Nephron progenitor cell (in vitro differentiated cells): Measurements from ENCODE around the gene UBE2E3.
A peak's percentile ranks its signal among the peaks of the same experiment; 100 is the strongest.

Experiments
- DNase-seq: peaks from one replicate; pipeline ENCODE4 v3.0.0; 2021
- H3K27ac Mint-ChIP-seq: 2 replicates; pipeline ENCODE4 v1.8.0; 2021; ENCODE audit warnings: mild to moderate bottlenecking, moderate library complexity, mixed read lengths
- H3K27me3 Mint-ChIP-seq: 2 replicates; pipeline ENCODE4 v1.8.0; 2021; ENCODE audit warnings: mild to moderate bottlenecking, low read depth, mixed read lengths; ENCODE audit not compliant: poor library complexity
- H3K36me3 Mint-ChIP-seq: 2 replicates; pipeline ENCODE4 v1.8.0; 2021; ENCODE audit warnings: low read depth, mixed read lengths
- H3K4me1 Mint-ChIP-seq: 2 replicates; pipeline ENCODE4 v1.8.0; 2021; ENCODE audit warnings: mixed read lengths
- H3K4me3 Mint-ChIP-seq: 2 replicates; pipeline ENCODE4 v1.8.0; 2021; ENCODE audit warnings: mild to moderate bottlenecking, moderate library complexity, mixed read lengths
- H3K9me3 Mint-ChIP-seq: 2 replicates; pipeline ENCODE4 v1.8.0; 2021; ENCODE audit warnings: mild to moderate bottlenecking, moderate library complexity, mixed read lengths
- CTCF ChIP-seq: fragments of 200-600 bp; sonication (generic); IDR thresholded peaks from 2 replicates; pipeline ENCODE4 v1.5.0; 2021; ENCODE audit warnings: antibody characterized with exemption

Gene UBE2E3

DNA sequence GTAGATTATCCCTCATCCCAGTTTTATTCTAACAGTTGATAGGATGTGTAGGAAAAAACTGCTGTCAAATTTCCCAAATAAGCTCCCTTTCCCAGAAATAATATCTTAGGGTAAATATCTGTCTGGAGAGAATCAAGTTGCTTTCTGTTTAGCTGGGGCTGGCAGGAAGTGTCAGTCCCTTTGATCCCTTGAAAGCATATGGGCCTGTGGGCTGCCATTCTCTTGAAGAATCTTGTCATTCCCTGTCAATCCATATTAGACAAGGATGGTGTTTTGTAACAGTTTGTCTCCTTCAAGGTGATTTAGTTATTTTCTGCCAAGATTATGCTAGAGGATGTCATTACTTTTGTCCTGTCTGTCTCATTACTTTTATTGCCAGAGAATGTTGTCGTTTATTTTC is 37.1 kb upstream of the UBE2E3 start:
- no peaks in the 10 kb centered on the region for H3K36me3 Mint-ChIP-seq
- no peak overlapping the region for H3K4me3 Mint-ChIP-seq
- H3K9me3 Mint-ChIP-seq: no peaks in the 10 kb centered on the region
- H3K4me1 Mint-ChIP-seq: no peaks in the 10 kb centered on the region
- no peak for TF ChIP-seq CTCF
- no peak for DNase-seq
- H3K27me3 Mint-ChIP-seq: no peaks in the 10 kb centered on the region
- H3K27ac Mint-ChIP-seq: no peak overlapping the region

GRCh38 chr2:180944372-180944771 is 36.0 kb upstream of the UBE2E3 start:
- DNase-seq: peak; percentile 4
- Mint-ChIP-seq H3K27ac (no peak overlapping the region), H3K4me1 (no peaks in the 10 kb centered on the region), H3K4me3 (no peak overlapping the region), H3K9me3 (no peaks in the 10 kb centered on the region), H3K27me3 (no peaks in the 10 kb centered on the region), H3K36me3 (no peaks in the 10 kb centered on the region)
- no peak for TF ChIP-seq CTCF

- H3K4me1 Mint-ChIP-seq: no peaks in the 10 kb centered on the region
- no peaks in the 10 kb centered on the region for H3K9me3 Mint-ChIP-seq
- no peak overlapping the region for H3K27ac Mint-ChIP-seq
- H3K27me3 Mint-ChIP-seq: no peaks in the 10 kb centered on the region
- no peak overlapping the region for H3K4me3 Mint-ChIP-seq
- no peaks in the 10 kb centered on the region for H3K36me3 Mint-ChIP-seq
- DNase-seq: no peak
- no peak for TF ChIP-seq CTCF
Observed at GRCh38 chr2:180947208-180947689, 33.2 kb upstream of the UBE2E3 start.

DNA sequence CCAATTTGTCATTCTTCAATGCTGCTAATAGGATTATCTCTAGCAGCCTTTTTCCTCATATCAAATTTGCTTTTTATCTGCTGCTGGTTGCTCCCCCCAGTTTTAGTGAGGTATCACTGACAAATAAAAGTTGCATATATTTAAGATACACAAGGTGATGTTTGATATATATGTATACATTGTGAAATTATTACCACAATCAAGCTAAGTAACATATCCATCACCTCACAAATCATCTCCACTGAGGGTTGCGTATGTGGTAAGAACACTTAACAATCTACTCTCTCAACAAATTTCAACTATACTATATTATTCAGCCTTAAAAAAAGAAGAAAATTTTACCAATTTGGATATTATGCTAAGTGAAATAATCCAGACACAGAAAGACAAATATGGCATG is 30.5 kb upstream of the UBE2E3 start:
- no peak for TF ChIP-seq CTCF
- no peak for DNase-seq
- Mint-ChIP-seq H3K27me3 (no peaks in the 10 kb centered on the region), H3K4me3 (no peak overlapping the region), H3K4me1 (no peaks in the 10 kb centered on the region), H3K27ac (no peak overlapping the region), H3K36me3 (no peaks in the 10 kb centered on the region), H3K9me3 (no peaks in the 10 kb centered on the region)

GRCh38 chr2:180952082-180952481 is 28.3 kb upstream of the UBE2E3 start:
- Mint-ChIP-seq H3K4me3 (no peak overlapping the region), H3K27ac (no peak overlapping the region), H3K4me1 (no peaks in the 10 kb centered on the region), H3K9me3 (no peaks in the 10 kb centered on the region), H3K27me3 (no peaks in the 10 kb centered on the region), H3K36me3 (no peaks in the 10 kb centered on the region)
- DNase-seq: no peak
- TF ChIP-seq CTCF: no peak

- H3K9me3 Mint-ChIP-seq: no peaks in the 10 kb centered on the region
- no peaks in the 10 kb centered on the region for H3K27me3 Mint-ChIP-seq
- H3K36me3 Mint-ChIP-seq: no peaks in the 10 kb centered on the region
- no peak for TF ChIP-seq CTCF
- H3K4me1 Mint-ChIP-seq: no peaks in the 10 kb centered on the region
- H3K27ac Mint-ChIP-seq: no peak overlapping the region
- no peak overlapping the region for H3K4me3 Mint-ChIP-seq
- DNase-seq: no peak
Observed at GRCh38 chr2:180952731-180953336, 27.6 kb upstream of the UBE2E3 start.
